Bronchial epithelial cell (primary cell): ENCODE results near the gene ZNF135. TPM values are rescaled to one million over a fixed set of nuclear protein-coding genes. Genes with fewer than 3 reads are reported as not detected.

ENCODE experiments used
- DNase-seq: peaks from one replicate; pipeline ENCODE4 v3.0.0-alpha.2; 2010; ENCODE audit warnings: low read depth
- FAIRE-seq: peaks from 2 replicates; lab custom pipeline; 2011; peaks lifted over from hg19 to GRCh38; lab: Jason Lieb, UNC
- H3K27me3 ChIP-seq: 2 replicates; pipeline ENCODE4 v1.5.1; 2011; ENCODE audit warnings: low read length; ENCODE audit not compliant: control insufficient read depth, insufficient read depth
- H3K36me3 ChIP-seq: 2 replicates; pipeline ENCODE4 v1.5.1; 2011; ENCODE audit warnings: low read length; ENCODE audit not compliant: control insufficient read depth, insufficient read depth
- H3K4me3 ChIP-seq: 2 replicates; pipeline ENCODE4 v1.5.1; 2011; ENCODE audit warnings: mild to moderate bottlenecking, low read depth, low read length, control low read depth
- total RNA-seq: library from RNA; depleted of rRNA; stranded (reverse); fragments of >200 nt; gene quantifications from 2 replicates; pipeline ENCODE4 v1.2.1, GENCODE V29; 2014
- TF ChIP-seq, protein P1 (sequence below): IDR thresholded peaks from 2 replicates; pipeline ENCODE4 v1.5.1; 2011; ENCODE audit warnings: mild to moderate bottlenecking, moderate library complexity, low read length, control low read depth, inconsistent platforms; ENCODE audit not compliant: insufficient read depth, severe bottlenecking

The ZNF135 gene
- total RNA-seq, 1 donor from 2014 or later, result 1.6 TPM

DNA sequence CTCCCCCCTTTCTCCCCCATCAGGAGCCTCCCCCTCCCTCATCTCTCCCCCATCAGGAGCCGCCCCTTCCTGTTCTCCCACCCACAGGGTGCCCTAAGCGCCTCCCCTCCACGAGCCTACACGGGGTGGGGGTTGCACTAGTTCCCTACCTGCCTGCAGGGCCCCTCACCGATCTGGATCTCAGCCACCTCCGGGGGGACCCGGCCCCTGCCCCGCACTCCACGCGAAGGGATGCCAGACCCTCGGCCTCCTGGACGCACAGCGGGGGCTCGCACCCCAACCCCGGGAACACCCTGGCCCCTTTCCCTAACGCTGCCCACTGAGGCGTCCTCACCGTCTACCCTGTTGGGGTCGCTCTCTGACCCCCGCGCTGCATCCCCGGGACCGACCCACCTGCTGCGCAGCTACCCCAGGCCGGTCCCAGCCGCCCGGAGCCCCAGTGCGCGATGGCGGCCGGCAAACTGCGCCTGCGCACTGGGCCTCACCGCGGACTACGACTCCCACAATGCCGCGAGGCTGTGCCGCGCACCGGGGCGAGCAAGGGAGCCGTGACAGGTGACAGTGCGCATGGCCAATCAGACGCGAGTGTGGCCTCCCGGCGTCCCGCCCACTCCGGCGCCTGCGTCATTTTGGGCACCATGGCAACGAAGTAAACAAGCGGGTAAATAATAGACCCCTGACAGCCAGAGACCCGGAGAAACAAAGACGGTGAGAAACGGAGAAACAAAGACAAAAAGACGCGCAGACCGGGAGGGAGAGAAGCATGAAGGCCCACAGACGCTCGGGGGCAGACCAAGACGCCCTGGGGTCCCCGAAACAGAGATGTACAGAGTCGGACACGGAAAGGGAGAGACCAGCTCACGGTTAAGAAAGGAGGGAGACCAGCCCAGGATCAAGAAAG lies 38.9 kb downstream of the ZNF135 start, which contains the start of gene ZSCAN18:
Gene ZSCAN18, minus strand, starts transcription at position 451 of the 901 bp plus-strand sequence. CDS start 7,964 bp downstream, outside the sequence.
- H3K36me3 ChIP-seq, result peaks cover 1% of the 10 kb centered on the region
- TF ChIP-seq, protein P1, sequence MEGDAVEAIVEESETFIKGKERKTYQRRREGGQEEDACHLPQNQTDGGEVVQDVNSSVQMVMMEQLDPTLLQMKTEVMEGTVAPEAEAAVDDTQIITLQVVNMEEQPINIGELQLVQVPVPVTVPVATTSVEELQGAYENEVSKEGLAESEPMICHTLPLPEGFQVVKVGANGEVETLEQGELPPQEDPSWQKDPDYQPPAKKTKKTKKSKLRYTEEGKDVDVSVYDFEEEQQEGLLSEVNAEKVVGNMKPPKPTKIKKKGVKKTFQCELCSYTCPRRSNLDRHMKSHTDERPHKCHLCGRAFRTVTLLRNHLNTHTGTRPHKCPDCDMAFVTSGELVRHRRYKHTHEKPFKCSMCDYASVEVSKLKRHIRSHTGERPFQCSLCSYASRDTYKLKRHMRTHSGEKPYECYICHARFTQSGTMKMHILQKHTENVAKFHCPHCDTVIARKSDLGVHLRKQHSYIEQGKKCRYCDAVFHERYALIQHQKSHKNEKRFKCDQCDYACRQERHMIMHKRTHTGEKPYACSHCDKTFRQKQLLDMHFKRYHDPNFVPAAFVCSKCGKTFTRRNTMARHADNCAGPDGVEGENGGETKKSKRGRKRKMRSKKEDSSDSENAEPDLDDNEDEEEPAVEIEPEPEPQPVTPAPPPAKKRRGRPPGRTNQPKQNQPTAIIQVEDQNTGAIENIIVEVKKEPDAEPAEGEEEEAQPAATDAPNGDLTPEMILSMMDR, result no peak
- H3K27me3 ChIP-seq, result no peaks in the 10 kb centered on the region
- H3K4me3 ChIP-seq, result peak within 1 kb of the TSS; percentile 98
- DNase-seq (peak; percentile 84), FAIRE-seq (peak; percentile 40)

DNA sequence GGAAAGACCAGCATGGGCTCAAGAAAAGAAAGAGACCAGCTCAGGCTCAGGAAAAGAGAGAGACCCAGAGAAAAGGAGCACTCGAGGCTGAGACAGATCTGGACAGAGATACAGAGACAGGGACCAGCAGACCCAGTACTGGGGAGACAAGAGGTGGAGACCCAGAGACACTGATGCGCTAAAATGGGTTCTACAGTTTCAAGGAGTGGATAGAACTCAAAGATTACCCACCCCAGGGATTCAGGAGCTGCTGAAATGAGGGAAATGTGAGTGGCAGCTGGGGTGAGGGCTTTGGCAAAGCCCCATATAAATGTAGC lies 39.6 kb downstream of the ZNF135 start:
- FAIRE-seq, result no peak

DNA sequence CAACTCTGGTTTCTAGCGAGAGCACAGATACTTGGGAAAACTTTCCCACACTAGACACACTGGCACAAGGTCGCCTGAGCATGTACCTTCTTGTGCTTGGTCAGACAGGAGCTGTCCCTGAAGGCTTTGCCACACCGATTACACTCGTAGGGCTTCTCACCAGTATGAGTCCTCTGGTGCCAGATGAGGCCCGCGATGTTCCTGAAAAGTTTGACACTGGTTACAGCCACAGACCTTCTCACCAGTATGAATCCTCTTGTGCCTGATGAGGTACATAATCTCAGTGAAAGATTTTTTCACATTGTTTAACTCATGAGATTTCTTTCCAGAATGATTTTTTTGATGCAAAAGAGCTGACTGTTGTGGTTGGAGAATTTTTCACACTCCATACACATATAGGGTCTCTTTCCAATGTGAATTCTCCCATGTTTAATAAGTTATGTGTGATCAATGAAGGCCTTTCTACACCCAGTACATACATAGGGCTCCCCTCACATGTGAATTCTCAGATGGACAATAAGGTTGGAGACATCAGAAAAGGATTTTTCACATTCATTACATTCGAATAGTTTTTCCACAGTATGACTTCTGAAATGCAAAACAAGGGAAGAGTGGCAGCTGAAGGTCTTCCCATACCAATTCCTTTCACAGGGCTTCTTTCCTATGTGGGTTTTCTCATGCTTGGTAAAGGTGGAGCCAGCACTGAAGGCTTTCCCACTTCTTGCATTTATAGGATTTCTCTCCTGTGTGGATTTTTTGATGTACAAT lies 48.9 kb downstream of the ZNF135 start:
- DNase-seq (no peak), FAIRE-seq (no peak)
- Histone ChIP-seq H3K27me3 (no peaks in the 10 kb centered on the region), H3K36me3 (no peaks in the 10 kb centered on the region), H3K4me3 (no peak overlapping the region)
- TF ChIP-seq, protein P1, result no peak

More for the DNA sequence above, 39.6 kb downstream of the ZNF135 start:
- peaks cover 1% of the 10 kb centered on the region for H3K36me3 ChIP-seq
- H3K27me3 ChIP-seq, result no peaks in the 10 kb centered on the region
- TF ChIP-seq, protein P1, result no peak
- no peak for DNase-seq
- peak overlapping the region; percentile 98 for H3K4me3 ChIP-seq

DNA sequence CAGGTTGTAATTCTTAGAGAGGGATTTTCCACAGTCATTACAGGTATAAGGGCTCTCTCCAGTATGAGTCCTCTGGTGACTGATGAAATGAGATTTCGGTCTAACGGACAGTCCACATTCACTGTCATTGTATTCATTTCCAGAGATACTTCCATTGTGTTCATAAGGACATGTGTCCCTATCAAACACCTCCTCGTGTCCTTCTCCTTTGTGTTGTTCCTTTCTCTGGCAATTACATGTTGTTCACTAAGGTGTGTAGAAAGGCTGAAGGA lies 49.4 kb downstream of the ZNF135 start:
- no peak overlapping the region for H3K4me3 ChIP-seq
- TF ChIP-seq, protein P1, result no peak
- DNase-seq (no peak), FAIRE-seq (no peak)
- no peaks in the 10 kb centered on the region for H3K36me3 ChIP-seq
- no peaks in the 10 kb centered on the region for H3K27me3 ChIP-seq

DNA sequence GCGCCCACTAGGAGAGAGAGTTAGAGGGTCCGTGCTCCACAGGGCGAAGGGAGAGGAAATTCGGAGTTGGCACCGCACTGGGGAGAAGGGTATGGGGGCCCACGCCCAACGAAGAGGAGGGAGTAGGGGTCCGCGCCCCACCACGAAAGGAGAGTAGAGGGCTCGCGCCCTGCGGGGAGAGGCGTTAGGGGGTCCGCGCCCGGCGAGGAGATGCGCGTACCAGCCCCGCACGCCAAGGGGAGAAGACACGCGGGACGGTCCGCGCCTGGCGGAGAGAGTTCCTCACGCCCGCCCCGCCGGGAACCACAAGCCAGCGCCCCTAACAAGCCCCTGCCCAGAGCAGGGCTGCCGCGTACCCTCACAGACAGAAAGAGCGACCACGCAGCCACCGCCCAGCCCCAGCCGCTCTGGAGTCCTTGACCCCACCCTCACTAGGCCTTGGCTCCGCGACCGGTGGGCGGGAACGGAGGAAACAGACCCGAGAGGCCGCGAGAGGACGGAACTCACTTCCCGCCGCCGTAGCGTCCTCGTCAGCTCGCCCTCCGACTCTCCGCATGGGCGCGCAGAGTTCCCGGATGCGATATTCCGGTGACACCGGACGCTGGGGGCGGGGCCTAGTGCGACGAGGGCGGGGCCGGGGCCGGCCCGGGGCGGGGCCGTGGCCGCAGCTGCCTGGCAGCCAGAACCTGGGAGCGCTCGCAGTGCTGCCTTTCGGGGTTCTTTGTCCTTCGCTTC lies 58.9 kb downstream of the ZNF135 start:
- H3K27me3 ChIP-seq, result no peaks in the 10 kb centered on the region
- DNase-seq (no peak), FAIRE-seq (no peak)
- TF ChIP-seq, protein P1, result no peak
- H3K4me3 ChIP-seq, result no peak overlapping the region
- no peaks in the 10 kb centered on the region for H3K36me3 ChIP-seq
